WTC11 (cell line): ENCODE data around the gene CD70. TPM values are rescaled to one million over a fixed set of nuclear protein-coding genes. Genes with fewer than 3 reads are reported as not detected.

ENCODE experiments used
- ATAC-seq: fragments of 200-7000 bp; cut with Tn5 transposase; 2 replicates; pipeline ENCODE4 v1.10.0; 2021; ENCODE audit warnings: mild to moderate bottlenecking, moderate library complexity
- CTCF ChIA-PET: fragments of 300-600 bp; sonication (Branson Sonifier 250); formaldehyde crosslinking; loops from one replicate; lab custom pipeline; 2021; ENCODE audit warnings: antibody characterized with exemption; lab: Charles Lee
- POLR2A ChIA-PET: fragments of 350-600 bp; sonication (Branson Sonifier 250); formaldehyde crosslinking; loops from one replicate; lab custom pipeline; 2021; ENCODE audit warnings: antibody characterized with exemption; lab: Charles Lee
- DNase-seq: peaks from one replicate; pipeline ENCODE4 v3.0.0; 2021; ENCODE audit warnings: low spot score
- H3K27ac Mint-ChIP-seq: 2 replicates; pipeline ENCODE4 v1.8.0; 2021; ENCODE audit warnings: mixed read lengths
- H3K27me3 Mint-ChIP-seq: 2 replicates; pipeline ENCODE4 v1.8.0; 2021; ENCODE audit warnings: low read depth, mild to moderate bottlenecking, moderate library complexity, mixed read lengths
- H3K36me3 Mint-ChIP-seq: 2 replicates; pipeline ENCODE4 v1.8.0; 2021; ENCODE audit warnings: mixed read lengths
- H3K4me1 Mint-ChIP-seq: 2 replicates; pipeline ENCODE4 v1.8.0; 2022; ENCODE audit warnings: mixed read lengths
- H3K4me3 Mint-ChIP-seq: 2 replicates; pipeline ENCODE4 v1.8.0; 2021; ENCODE audit warnings: mild to moderate bottlenecking, moderate library complexity, mixed read lengths
- H3K9me3 Mint-ChIP-seq: 2 replicates; pipeline ENCODE4 v1.8.0; 2021; ENCODE audit warnings: mixed read lengths
- AR ChIP-seq: fragments of 250-450 bp; sonication (Bioruptor Pico); IDR thresholded peaks from 2 replicates; pipeline ENCODE4 v1.9.0; 2021; ENCODE audit warnings: mild to moderate bottlenecking
- ATF3 ChIP-seq: sonication (generic); formaldehyde crosslinking; conservative IDR thresholded peaks from 2 replicates; pipeline ENCODE4 v1.8.1; 2022; ENCODE audit warnings: mild to moderate bottlenecking, missing genetic modification reagents
- CREB1 ChIP-seq: sonication (generic); formaldehyde crosslinking; IDR thresholded peaks from 2 replicates; pipeline ENCODE4 v1.8.0; 2023; ENCODE audit warnings: mild to moderate bottlenecking, missing genetic modification reagents
- E2F5 ChIP-seq: sonication (generic); formaldehyde crosslinking; IDR thresholded peaks from 2 replicates; pipeline ENCODE4 v1.8.1; 2022; ENCODE audit warnings: mild to moderate bottlenecking, moderate library complexity, missing genetic modification reagents
- ELF4 ChIP-seq: sonication (generic); formaldehyde crosslinking; IDR thresholded peaks from 2 replicates; pipeline ENCODE4 v1.8.1; 2022; ENCODE audit warnings: low read depth, mild to moderate bottlenecking, moderate library complexity, missing genetic modification reagents
- ESRRA ChIP-seq: sonication (generic); formaldehyde crosslinking; IDR thresholded peaks from 2 replicates; pipeline ENCODE4 v1.8.1; 2022; ENCODE audit warnings: mild to moderate bottlenecking, missing genetic modification reagents, borderline replicate concordance
- FOXK1 ChIP-seq: sonication (generic); formaldehyde crosslinking; IDR thresholded peaks from 2 replicates; pipeline ENCODE4 v1.8.0; 2022; ENCODE audit warnings: mild to moderate bottlenecking, moderate library complexity, missing genetic modification reagents
- GRHL2 ChIP-seq: fragments of 250-450 bp; sonication (Bioruptor Pico); IDR thresholded peaks from 2 replicates; pipeline ENCODE4 v1.8.0; 2022; ENCODE audit warnings: mild to moderate bottlenecking, moderate library complexity; ENCODE audit not compliant: insufficient replicate concordance, severe bottlenecking
- HMGXB4 ChIP-seq: sonication (generic); formaldehyde crosslinking; IDR thresholded peaks from 2 replicates; pipeline ENCODE4 v1.8.1; 2023; ENCODE audit warnings: mild to moderate bottlenecking, moderate library complexity, missing genetic modification reagents
- JAZF1 ChIP-seq: fragments of 250-450 bp; sonication (Bioruptor Pico); IDR thresholded peaks from 2 replicates; pipeline ENCODE4 v1.9.0; 2021; ENCODE audit warnings: moderate library complexity, mild to moderate bottlenecking, inconsistent platforms
- MYBL2 ChIP-seq: sonication (generic); formaldehyde crosslinking; IDR thresholded peaks from 2 replicates; pipeline ENCODE4 v1.8.1; 2023; ENCODE audit warnings: mild to moderate bottlenecking, moderate library complexity, missing genetic modification reagents
- PRRX2 ChIP-seq: fragments of 250-450 bp; sonication (Bioruptor Pico); IDR thresholded peaks from 2 replicates; pipeline ENCODE4 v1.8.0; 2021; ENCODE audit warnings: mild to moderate bottlenecking
- SMAD4 ChIP-seq: sonication (generic); formaldehyde crosslinking; IDR thresholded peaks from 2 replicates; pipeline ENCODE4 v1.8.0; 2022; ENCODE audit warnings: mild to moderate bottlenecking, missing genetic modification reagents
- TP53 ChIP-seq: sonication (generic); formaldehyde crosslinking; IDR thresholded peaks from 2 replicates; pipeline ENCODE4 v1.8.1; 2023; ENCODE audit warnings: mild to moderate bottlenecking, missing genetic modification reagents
- USF1 ChIP-seq: sonication (generic); formaldehyde crosslinking; IDR thresholded peaks from 2 replicates; pipeline ENCODE4 v1.8.0; 2022; ENCODE audit warnings: mild to moderate bottlenecking, missing genetic modification reagents
- ZBTB43 ChIP-seq: sonication (generic); formaldehyde crosslinking; IDR thresholded peaks from 2 replicates; pipeline ENCODE4 v1.8.1; 2023; ENCODE audit warnings: mild to moderate bottlenecking, missing genetic modification reagents
- ZNF121 ChIP-seq: sonication (generic); formaldehyde crosslinking; IDR thresholded peaks from 2 replicates; pipeline ENCODE4 v1.8.0; 2023; ENCODE audit warnings: missing genetic modification reagents
- ZNF263 ChIP-seq: sonication (generic); formaldehyde crosslinking; IDR thresholded peaks from 2 replicates; pipeline ENCODE4 v1.8.1; 2022; ENCODE audit warnings: low read depth, mild to moderate bottlenecking, moderate library complexity, missing genetic modification reagents
- ZNF396 ChIP-seq: fragments of 250-450 bp; sonication (Bioruptor Pico); IDR thresholded peaks from 2 replicates; pipeline ENCODE4 v1.8.0; 2021; ENCODE audit warnings: mild to moderate bottlenecking, moderate library complexity, borderline replicate concordance
- ZNF423 ChIP-seq: fragments of 250-450 bp; sonication (Bioruptor Pico); IDR thresholded peaks from 2 replicates; pipeline ENCODE4 v2.1.2; 2022; ENCODE audit warnings: mild to moderate bottlenecking, moderate library complexity
- ZNF512 ChIP-seq: sonication (generic); formaldehyde crosslinking; IDR thresholded peaks from 2 replicates; pipeline ENCODE4 v1.8.1; 2022; ENCODE audit warnings: missing genetic modification reagents, borderline replicate concordance
- ZSCAN18 ChIP-seq: fragments of 250-450 bp; sonication (Bioruptor Pico); IDR thresholded peaks from 2 replicates; pipeline ENCODE4 v2.1.2; 2022; ENCODE audit warnings: mild to moderate bottlenecking, moderate library complexity
- total RNA-seq: library from RNA; stranded (reverse); gene quantifications from 3 replicates; pipeline ENCODE4 v1.2.3, GENCODE V29; 2021

The CD70 gene
- total RNA-seq, 1 experiment from 2014 or later: 2.1 TPM

GRCh38 chr19:6626764-6627163 is 35.8 kb upstream of the CD70 start:
- TF ChIP-seq TP53 (CRISPR knock-in tag) (no peak), ZNF512 (peak; percentile 24; the same call in 1 of the 2 replicates), PRRX2 (no peak)
- TF ChIP-seq, all 79 proteins: peak for 1
- Mint-ChIP-seq H3K36me3 (peaks cover 29% of the 10 kb centered on the region), H3K4me3 (no peak overlapping the region), H3K27me3 (peaks cover 16% of the 10 kb centered on the region), H3K27ac (no peak overlapping the region), H3K4me1 (no peaks in the 10 kb centered on the region), H3K9me3 (peaks cover 57% of the 10 kb centered on the region)
- CTCF ChIA-PET: no interaction called here
- POLR2A ChIA-PET: no interaction called here
- ATAC-seq (no peak), DNase-seq (no peak)

- H3K4me1 Mint-ChIP-seq: no peaks in the 10 kb centered on the region
- TF ChIP-seq CREB1 (CRISPR knock-in tag): no peak
- TF ChIP-seq HMGXB4 (CRISPR knock-in tag): no peak
- TF ChIP-seq ZSCAN18 (CRISPR knock-in tag): no peak
- no peak for TF ChIP-seq MYBL2
- TF ChIP-seq ESRRA (CRISPR knock-in tag): no peak
- no peak for TF ChIP-seq JAZF1
- TF ChIP-seq ZNF263 (CRISPR knock-in tag): no peak
- no peak for TF ChIP-seq ZNF423
- no peak for TF ChIP-seq E2F5
- no peak for TF ChIP-seq SMAD4
- TF ChIP-seq FOXK1 (CRISPR knock-in tag): no peak
- TF ChIP-seq ZBTB43 (CRISPR knock-in tag): no peak
- TF ChIP-seq ATF3 (CRISPR knock-in tag): no peak
- no peak for TF ChIP-seq ELF4 (CRISPR knock-in tag)
- ChIA-PET POLR2A (no interaction called here), CTCF (no interaction called here)
- H3K36me3 Mint-ChIP-seq: peaks cover 32% of the 10 kb centered on the region
- H3K4me3 Mint-ChIP-seq: no peak overlapping the region
- DNase-seq (no peak), ATAC-seq (no peak)
- peaks cover 71% of the 10 kb centered on the region for H3K9me3 Mint-ChIP-seq
- no peak overlapping the region for H3K27ac Mint-ChIP-seq
- peaks cover 11% of the 10 kb centered on the region for H3K27me3 Mint-ChIP-seq
Measured at GRCh38 chr19:6617374-6617773, 26.4 kb upstream of the CD70 start.

GRCh38 chr19:6616011-6616410 is 25.1 kb upstream of the CD70 start:
- no peak for DNase-seq
- H3K36me3 Mint-ChIP-seq: peaks cover 29% of the 10 kb centered on the region
- ChIA-PET CTCF (no interaction called here), POLR2A (no interaction called here)
- no peaks in the 10 kb centered on the region for H3K4me1 Mint-ChIP-seq
- TF ChIP-seq ZNF396 (CRISPR knock-in tag): no peak
- TF ChIP-seq USF1 (CRISPR knock-in tag): no peak
- TF ChIP-seq E2F5: no peak
- TF ChIP-seq ZNF121: no peak
- TF ChIP-seq GRHL2 (CRISPR knock-in tag): no peak
- TF ChIP-seq AR (CRISPR knock-in tag): no peak
- H3K27me3 Mint-ChIP-seq: peaks cover 20% of the 10 kb centered on the region
- no peak for ATAC-seq
- peaks cover 66% of the 10 kb centered on the region for H3K9me3 Mint-ChIP-seq
- H3K27ac Mint-ChIP-seq: no peak overlapping the region
- no peak overlapping the region for H3K4me3 Mint-ChIP-seq
